GM18498 (cell line): Measurements from ENCODE around the gene ADD1.

Experiments used
- ATAC-seq: cut with Tn5 transposase; IDR thresholded peaks from one replicate; pipeline ENCODE4 v1.9.1; 2021; ENCODE audit warnings: mild to moderate bottlenecking, moderate library complexity; ENCODE audit not compliant: unreplicated experiment

Gene ADD1

GRCh38 chr4:2879026-2879425, 35.4 kb downstream of the ADD1 start:
- no peak for ATAC-seq

DNA sequence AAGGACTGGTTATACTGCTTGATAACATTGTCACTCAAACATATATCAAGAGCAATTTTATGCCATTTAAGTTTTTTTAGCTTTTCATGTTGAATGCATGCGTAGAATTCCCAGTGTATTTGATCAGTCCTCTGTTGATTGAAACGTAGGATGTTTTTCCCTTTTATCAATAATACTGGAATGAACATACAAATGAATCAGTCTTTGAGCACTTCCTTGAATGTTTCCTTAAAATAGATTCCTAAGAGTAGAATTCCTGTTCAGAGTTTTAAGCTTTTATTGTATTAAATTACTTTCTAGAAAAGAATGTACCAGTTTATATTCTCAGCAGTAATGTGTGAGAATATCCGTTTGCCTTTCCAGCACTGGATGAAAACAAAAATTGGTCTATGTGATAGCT, 37.8 kb downstream of the ADD1 start:
- ATAC-seq = no peak

- no peak for ATAC-seq
Measured at GRCh38 chr4:2882341-2882740, 38.7 kb downstream of the ADD1 start.

DNA sequence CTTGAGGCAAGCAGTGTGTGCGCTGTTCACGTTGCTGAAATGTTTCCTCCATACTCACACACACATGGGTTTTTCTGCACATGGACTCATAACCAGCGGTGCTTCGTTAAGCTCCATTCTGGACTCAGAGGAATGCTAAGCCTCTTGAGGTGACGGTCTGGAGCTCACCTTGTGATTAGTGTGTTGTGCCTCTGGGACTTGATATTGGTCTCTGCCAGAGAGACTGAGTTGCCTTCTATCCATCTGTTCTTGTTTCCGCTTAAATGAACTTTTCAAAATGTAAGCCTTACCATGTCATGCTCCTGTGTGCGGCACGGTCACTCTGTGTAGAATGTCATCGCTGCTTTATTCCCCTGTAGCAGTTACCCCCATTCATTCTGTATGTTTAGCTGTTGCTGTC, 42.5 kb downstream of the ADD1 start:
- no peak for ATAC-seq

DNA sequence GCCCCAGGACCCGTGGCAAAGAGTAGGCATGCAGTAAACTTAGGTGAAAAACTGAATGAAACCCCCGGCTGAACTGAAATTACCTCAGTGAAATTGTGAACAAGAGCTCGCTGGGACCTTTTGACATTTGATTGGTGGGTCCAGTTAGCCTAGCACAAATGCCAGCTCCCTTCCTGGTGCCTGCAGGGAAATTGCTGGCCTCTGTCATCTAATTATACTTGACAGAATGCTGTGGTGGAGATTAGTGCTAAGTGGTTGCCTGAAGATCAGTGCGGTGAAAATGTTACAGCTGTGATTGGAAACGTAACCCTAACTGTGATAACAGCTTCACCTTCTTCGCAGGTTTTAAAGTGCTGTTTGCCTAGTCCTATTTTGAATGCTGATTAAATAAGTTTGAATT, 43.0 kb downstream of the ADD1 start:
- ATAC-seq = no peak

DNA sequence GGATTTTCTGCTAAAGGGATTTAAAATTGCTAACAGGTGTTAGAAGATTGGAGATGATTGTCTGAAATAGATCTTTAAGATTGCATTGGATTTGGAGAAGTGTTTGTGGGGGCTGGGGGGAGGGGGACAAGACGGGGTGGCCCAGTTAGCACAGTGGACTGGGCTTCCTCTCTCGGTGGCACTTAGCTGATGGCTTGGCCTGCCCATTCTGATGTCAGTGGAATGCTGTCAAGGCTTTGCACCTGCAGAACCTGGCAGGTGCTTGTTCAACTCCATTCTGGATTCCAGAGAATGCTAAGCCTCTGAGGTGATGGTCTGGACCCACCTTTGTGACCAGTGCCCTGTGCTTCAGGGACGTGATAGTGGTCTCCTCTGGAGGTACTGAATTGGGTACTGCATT, 43.7 kb downstream of the ADD1 start:
- ATAC-seq = no peak

GRCh38 chr4:2888886-2889285, 45.2 kb downstream of the ADD1 start:
- ATAC-seq = no peak

DNA sequence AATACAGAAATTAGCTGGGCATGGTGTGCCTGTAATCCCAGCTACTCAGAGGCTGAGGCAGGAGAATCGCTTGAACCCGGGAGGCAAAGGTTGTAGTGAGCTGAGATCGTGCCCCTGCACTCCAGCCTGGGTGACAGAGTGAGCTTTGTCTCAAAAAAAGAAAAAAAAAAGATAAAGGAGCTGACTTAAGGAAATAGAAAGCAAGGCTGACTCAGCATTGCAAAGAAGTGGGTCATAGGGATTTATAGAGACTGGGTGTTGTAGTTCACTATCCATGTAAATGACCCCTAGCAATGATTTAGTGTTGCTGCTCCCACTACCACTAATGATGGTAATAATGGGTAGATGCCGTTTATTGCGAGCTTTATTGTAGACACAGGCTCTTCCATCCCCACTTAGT, 47.6 kb downstream of the ADD1 start:
- ATAC-seq = no peak

DNA sequence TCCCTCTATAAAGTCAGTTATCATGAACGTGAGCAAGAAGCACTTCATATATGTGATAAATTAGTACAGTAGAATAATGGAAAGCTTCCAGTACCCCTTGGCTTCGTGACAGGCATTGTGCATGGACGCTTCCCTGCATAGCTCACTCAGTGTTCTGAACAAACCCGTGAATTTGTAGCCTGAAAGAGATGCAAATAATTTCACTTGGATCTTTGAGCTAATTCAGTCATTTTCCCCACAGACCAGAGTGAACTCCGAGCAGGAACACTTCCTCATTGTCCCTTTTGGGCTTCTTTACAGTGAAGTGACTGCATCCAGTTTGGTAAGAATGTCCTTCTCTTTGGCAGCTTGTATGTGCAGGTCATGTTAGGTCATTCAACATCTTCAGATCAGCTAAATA, 50.1 kb downstream of the ADD1 start:
- ATAC-seq = no peak

- no peak for ATAC-seq
Measured at GRCh38 chr4:2898001-2898400, 54.4 kb downstream of the ADD1 start.

GRCh38 chr4:2900741-2901140, 57.1 kb downstream of the ADD1 start:
- no peak for ATAC-seq

- ATAC-seq = no peak
Measured at GRCh38 chr4:2901186-2901585, 57.5 kb downstream of the ADD1 start.

GRCh38 chr4:2902126-2902525, 58.5 kb downstream of the ADD1 start:
- no peak for ATAC-seq

GRCh38 chr4:2905544-2905943, 61.9 kb downstream of the ADD1 start:
- ATAC-seq = no peak

- ATAC-seq = no peak
Measured at GRCh38 chr4:2906218-2906617, 62.6 kb downstream of the ADD1 start.

GRCh38 chr4:2907226-2907625, 63.6 kb downstream of the ADD1 start:
- ATAC-seq = no peak

DNA sequence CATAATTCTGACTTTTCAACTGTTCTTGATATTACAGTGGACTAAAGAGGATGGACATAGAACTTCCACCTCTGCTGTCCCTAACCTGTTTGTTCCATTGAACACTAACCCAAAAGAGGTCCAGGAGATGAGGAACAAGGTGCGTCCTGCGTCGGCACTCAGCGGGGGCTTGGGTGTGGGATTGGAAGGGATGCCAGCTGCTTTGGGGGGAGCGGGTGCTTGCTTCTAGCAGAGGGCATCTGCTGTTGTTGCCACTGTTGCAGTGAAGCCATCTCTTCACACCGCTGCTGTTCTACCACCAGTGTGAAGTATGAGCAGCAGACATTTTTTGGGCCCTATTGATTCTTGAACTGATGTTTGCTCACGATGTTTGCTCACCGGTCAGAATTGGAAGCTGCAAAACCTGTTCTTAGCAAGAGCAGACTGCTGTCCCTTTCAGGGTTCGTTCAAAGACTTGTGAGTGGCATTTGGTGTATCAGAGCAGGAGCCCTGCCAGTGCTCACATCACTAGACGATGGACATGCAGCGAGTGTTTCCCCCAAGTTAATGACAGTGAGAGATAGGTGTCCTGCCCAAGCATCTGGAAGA, 64.2 kb downstream of the ADD1 start:
- no peak for ATAC-seq

DNA sequence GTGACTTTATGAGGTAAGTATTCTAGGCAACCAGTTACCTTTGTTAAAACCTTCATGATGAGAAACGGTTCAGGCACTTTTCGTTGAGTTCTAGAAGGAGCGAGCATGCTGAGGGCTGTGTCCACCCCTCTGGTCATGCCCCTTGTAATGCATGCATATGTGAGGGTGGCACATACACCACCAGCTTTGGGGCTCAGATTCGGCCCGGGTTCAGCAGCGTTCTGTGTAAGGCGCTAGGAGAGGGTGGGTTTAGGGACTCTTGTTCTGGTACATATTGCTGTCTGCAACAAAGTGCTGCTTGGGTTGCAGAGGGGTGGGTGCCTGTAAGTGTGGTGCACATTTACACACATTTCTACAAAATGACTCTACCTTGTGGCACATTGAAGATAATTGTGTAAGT, 65.0 kb downstream of the ADD1 start:
- no peak for ATAC-seq

- no peak for ATAC-seq
Measured at GRCh38 chr4:2909583-2909982, 65.9 kb downstream of the ADD1 start.

DNA sequence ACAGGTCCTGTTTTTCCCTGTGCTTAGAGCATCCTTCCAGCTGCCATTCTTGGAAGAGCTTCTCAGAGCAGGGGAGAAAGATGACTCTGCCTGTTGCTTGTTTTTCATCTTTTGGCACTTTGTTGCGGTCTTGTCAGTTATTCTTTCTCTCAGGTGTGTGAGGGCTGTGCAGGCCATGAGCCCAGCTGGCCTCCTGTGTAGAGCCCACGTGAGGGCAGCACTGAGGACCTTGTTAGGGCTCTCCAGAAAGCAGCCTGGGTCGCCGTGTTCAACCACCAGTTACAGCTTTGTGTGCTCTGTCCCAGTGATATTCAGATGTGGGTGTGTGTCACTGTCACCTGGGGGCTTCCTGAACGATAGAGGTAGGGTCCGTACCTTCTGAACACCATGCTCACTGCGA, 66.8 kb downstream of the ADD1 start:
- no peak for ATAC-seq

DNA sequence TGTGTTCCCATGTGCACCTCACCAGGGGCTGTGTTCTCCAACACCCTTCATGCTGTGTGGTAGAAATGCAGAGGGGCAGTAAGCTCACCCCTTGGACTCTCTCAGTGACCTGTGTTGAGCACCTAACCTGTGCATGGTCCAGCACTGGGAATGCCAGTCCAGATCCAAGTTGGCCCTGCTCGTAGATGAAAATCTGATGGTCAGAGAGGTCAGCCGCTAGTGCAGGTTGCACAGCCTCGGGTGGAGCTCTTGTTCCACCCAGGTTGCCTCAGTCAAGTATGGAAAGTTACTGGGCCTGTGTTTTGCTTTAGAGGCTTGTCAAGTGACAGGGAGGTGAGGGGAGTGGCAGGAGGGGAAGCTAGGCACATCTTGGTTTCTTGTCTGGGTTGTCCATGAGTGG, 68.2 kb downstream of the ADD1 start:
- no peak for ATAC-seq

DNA sequence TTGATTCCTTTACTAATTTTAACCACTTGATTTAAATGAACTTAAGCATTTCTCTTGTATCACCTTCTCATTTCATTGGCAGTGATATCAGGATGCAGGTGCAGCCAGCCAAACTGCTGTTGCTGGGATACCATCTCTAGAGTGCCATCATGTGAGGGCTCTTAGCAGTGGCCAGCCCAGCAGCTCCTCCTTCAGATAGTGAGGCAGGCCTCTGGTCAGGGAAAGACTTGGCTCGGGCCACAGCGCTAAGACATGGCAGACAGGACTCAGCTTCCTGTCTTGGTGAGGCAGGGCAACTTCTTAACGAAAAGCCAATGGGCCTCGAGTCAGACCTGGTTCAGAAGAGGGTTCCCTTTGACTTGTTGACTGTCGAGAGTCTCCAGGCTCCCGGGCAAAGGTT, 69.5 kb downstream of the ADD1 start:
- no peak for ATAC-seq

DNA sequence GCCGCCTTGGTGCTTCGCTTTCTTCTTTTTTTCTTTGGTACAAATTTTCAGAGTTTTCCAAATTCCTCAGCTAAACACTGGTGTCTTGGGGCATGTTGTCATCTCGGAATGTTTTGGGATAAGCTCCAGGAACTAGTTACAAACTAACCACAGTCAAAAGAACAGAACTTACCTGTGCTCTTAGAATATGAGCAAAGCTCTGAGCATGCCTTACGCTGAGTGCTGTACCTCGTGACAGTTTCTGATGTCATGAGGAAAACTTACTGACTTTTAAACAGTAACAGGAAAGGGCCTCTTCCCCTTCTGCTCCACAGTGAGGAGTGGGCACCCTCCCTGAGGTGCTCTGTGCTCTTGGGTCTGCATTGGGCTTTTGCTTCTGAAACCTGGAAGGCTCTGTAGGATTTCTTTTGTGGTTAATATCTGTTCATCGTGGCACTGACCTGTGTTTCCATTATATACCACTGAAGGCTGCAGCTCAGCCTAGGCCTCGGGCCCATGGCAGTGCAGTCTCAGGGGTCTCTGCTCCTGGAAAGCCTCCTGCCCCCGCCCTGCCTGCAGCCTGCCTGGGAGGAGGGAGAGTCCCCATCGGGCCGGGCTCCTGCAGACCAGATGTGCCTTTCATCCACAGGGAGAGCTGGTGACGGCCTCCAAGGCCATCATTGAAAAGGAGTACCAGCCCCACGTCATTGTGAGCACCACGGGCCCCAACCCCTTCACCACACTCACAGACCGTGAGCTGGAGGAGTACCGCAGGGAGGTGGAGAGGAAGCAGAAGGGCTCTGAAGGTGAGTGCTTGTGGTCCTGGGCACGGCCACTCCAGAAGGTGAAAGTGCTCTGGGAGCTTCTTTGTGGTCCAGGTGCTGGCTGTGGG, 70.8 kb downstream of the ADD1 start:
- no peak for ATAC-seq
